GM12878 (cell line): ENCODE results near the gene SUSD1. TPM values are rescaled to one million over a fixed set of nuclear protein-coding genes. Genes with fewer than 3 reads are reported as not detected.

ENCODE experiments used
- BHLHE40 ChIP-seq, 2 experiments: fragments of 450-650 bp in 1 of 2; IDR thresholded peaks; 2 replicates each; pipeline ENCODE4 v1.6.1; 2011 to 2017; ENCODE audit warnings: low read depth in 2 of 2, borderline replicate concordance in 1 of 2, improper control_type of control experiment in 1 of 2, low read length in 1 of 2, mild to moderate bottlenecking in 1 of 2
- CBX3 ChIP-seq: fragments of 200-600 bp; sonication (generic); IDR thresholded peaks from 2 replicates; pipeline ENCODE4 v1.6.1; 2016; ENCODE audit warnings: low read depth, borderline replicate concordance
- EGR1 ChIP-seq, 2 experiments: IDR thresholded peaks; 1 replicate in 1 of 2; 2 replicates in 1 of 2; pipeline ENCODE4 v1.6.1; 2011 to 2012; ENCODE audit warnings: low read depth in 2 of 2, low read length in 2 of 2, borderline replicate concordance in 1 of 2, mild to moderate bottlenecking in 1 of 2, moderate library complexity in 1 of 2
- ESRRA ChIP-seq: IDR thresholded peaks from 2 replicates; pipeline ENCODE4 v1.6.1; 2012; ENCODE audit warnings: mild to moderate bottlenecking, low read length, improper control_type of control experiment
- KDM1A ChIP-seq: fragments of 200-600 bp; sonication (generic); IDR thresholded peaks from 2 replicates; pipeline ENCODE4 v1.6.1; 2016; ENCODE audit warnings: borderline replicate concordance
- MTA3 ChIP-seq: IDR thresholded peaks from 2 replicates; pipeline ENCODE4 v1.6.1; 2012; ENCODE audit warnings: low read length, inconsistent platforms, borderline replicate concordance
- MYB ChIP-seq: fragments of 150-350 bp; IDR thresholded peaks from 2 replicates; pipeline ENCODE4 v1.6.1; 2014; ENCODE audit warnings: mild to moderate bottlenecking, low read depth, low read length, borderline replicate concordance
- PAX5 ChIP-seq: IDR thresholded peaks from 2 replicates; pipeline ENCODE4 v1.6.1; 2011; ENCODE audit warnings: low read depth, low read length, borderline replicate concordance
- RCOR1 ChIP-seq: conservative IDR thresholded peaks from 2 replicates; pipeline ENCODE4 v1.6.1; 2012; ENCODE audit warnings: low read depth, low read length, improper control_type of control experiment
- SP1 ChIP-seq: IDR thresholded peaks from one replicate; pipeline ENCODE4 v1.6.1; 2011; ENCODE audit warnings: low read depth, low read length
- SREBF2 ChIP-seq: IDR thresholded peaks from 2 replicates; pipeline ENCODE4 v1.6.1; 2012; ENCODE audit warnings: mild to moderate bottlenecking, low read length
- SUPT20H ChIP-seq: IDR thresholded peaks from 2 replicates; pipeline ENCODE4 v1.6.1; 2011; ENCODE audit warnings: low read depth, mild to moderate bottlenecking, low read length, moderate library complexity, borderline replicate concordance; ENCODE audit not compliant: control insufficient read depth
- ZNF217 ChIP-seq: fragments of 450-650 bp; IDR thresholded peaks from 2 replicates; pipeline ENCODE4 v1.6.1; 2017; ENCODE audit warnings: antibody characterized with exemption, mild to moderate bottlenecking
- ZNF24 ChIP-seq: fragments of 450-650 bp; IDR thresholded peaks from 2 replicates; pipeline ENCODE4 v1.6.1; 2017; ENCODE audit warnings: antibody characterized with exemption, mild to moderate bottlenecking
- polyA plus RNA-seq, 11 experiments: library from polyadenylated mRNA; depleted of rRNA in 4 of 11; unstranded in 6 of 11; stranded (reverse) in 5 of 11; fragments of >200 nt; fragmentation: Nextera tagmentation in 4 of 11; fragmentation: Illumina TruSeq in 1 of 11; extraction: Ambion mirVana in 4 of 11; extraction: Trizol in 1 of 11; gene quantifications; 1 replicate in 1 of 11; 2 replicates in 10 of 11; pipeline versions ENCODE4 v1.2.1 to v1.2.3, GENCODE V29; 2011 to 2016; ENCODE audit warnings: inconsistent platforms in 2 of 11, missing spikeins in 2 of 11, low read depth in 1 of 11
- total RNA-seq, 4 experiments: library from RNA; depleted of rRNA in 3 of 4; stranded (reverse); fragments of >200 nt in 3 of 4; fragmentation: Illumina TruSeq in 1 of 4; extraction: Trizol in 1 of 4; gene quantifications; 2 replicates each; pipeline versions ENCODE4 v1.2.1 to v1.2.3, GENCODE V29; 2013 to 2021
- TF ChIP-seq, protein P1 (sequence below): fragments of 450-650 bp; IDR thresholded peaks from 2 replicates; pipeline ENCODE4 v1.6.1; 2016; ENCODE audit warnings: mild to moderate bottlenecking
- TF ChIP-seq, protein P2 (sequence below): IDR thresholded peaks from 2 replicates; pipeline ENCODE4 v1.6.1; 2011; ENCODE audit warnings: borderline replicate concordance, low read depth, mild to moderate bottlenecking, moderate library complexity, low read length; ENCODE audit not compliant: insufficient read depth, poor library complexity, severe bottlenecking
- TF ChIP-seq, protein P3 (sequence below): IDR thresholded peaks from 2 replicates; pipeline ENCODE4 v1.6.1; 2011; ENCODE audit warnings: mild to moderate bottlenecking, low read depth, low read length, moderate library complexity; ENCODE audit not compliant: insufficient replicate concordance
- TF ChIP-seq, protein P4 (sequence below): fragments of 150-350 bp; IDR thresholded peaks from 2 replicates; pipeline ENCODE4 v1.6.1; 2016; ENCODE audit warnings: low read depth, low read length
- TF ChIP-seq, protein P5 (sequence below): IDR thresholded peaks from 2 replicates; pipeline ENCODE4 v1.6.1; 2011; ENCODE audit warnings: low read depth, mild to moderate bottlenecking, low read length, moderate library complexity, borderline replicate concordance; ENCODE audit errors: extremely low read depth
- TF ChIP-seq, protein P6 (sequence below): fragments of 450-650 bp; IDR thresholded peaks from 2 replicates; pipeline ENCODE4 v1.6.1; 2016; ENCODE audit warnings: mild to moderate bottlenecking

SUSD1 gene
- total and polyA plus RNA-seq, 10 of the 15 experiments (the other 5 are each of a cell fraction or from before 2014, with no cell fraction given) = 6.7 to 20.8 (median 13.2) TPM

DNA sequence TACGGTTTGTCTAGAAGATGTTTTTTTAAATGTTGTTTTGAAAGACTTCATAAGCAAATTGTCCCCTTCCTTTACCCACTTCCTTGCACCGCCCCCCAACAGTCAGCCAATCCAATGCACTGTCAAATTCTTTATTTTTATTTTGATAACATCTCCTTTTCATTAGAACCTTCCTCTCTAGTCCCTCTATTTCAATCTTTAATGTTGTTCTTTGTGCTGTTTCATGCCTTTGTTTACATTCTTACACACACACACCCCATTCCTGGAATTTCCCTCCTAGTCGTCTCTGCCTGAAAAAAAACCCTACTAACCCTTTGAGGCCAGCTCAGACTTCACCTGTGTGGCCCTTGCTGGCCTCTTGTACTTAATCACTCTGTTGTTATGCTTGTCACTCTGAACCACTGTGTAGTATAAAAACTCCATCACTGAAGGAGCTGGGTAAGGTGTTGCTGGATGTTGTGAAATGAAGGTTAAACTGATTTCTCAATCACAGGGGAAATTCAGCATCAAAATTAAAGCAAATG is 145.1 kb downstream of the SUSD1 start (continued):
- TF ChIP-seq, protein P1, sequence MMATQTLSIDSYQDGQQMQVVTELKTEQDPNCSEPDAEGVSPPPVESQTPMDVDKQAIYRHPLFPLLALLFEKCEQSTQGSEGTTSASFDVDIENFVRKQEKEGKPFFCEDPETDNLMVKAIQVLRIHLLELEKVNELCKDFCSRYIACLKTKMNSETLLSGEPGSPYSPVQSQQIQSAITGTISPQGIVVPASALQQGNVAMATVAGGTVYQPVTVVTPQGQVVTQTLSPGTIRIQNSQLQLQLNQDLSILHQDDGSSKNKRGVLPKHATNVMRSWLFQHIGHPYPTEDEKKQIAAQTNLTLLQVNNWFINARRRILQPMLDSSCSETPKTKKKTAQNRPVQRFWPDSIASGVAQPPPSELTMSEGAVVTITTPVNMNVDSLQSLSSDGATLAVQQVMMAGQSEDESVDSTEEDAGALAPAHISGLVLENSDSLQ = peak; percentile 80
- TF ChIP-seq ZNF217 (no peak), ZNF24 (no peak), ESRRA (no peak), MTA3 (no peak), EGR1 (IDR thresholded peaks at IDR 0.05; ENCODE audit: borderline replicate concordance in 1 of 2, low read depth in 2 of 2, low read length in 2 of 2) (no peak), MYB (no peak), KDM1A (no peak), SP1 (no peak), BHLHE40 (IDR thresholded peaks at IDR 0.05; ENCODE audit: borderline replicate concordance in 1 of 2, low read depth in 2 of 2, low read length in 1 of 2) (no peak), PAX5 (no peak; the same call in 1 of the 2 replicates), RCOR1 (no peak), CBX3 (no peak), SUPT20H (no peak), SREBF2 (no peak)
- TF ChIP-seq, protein P2, sequence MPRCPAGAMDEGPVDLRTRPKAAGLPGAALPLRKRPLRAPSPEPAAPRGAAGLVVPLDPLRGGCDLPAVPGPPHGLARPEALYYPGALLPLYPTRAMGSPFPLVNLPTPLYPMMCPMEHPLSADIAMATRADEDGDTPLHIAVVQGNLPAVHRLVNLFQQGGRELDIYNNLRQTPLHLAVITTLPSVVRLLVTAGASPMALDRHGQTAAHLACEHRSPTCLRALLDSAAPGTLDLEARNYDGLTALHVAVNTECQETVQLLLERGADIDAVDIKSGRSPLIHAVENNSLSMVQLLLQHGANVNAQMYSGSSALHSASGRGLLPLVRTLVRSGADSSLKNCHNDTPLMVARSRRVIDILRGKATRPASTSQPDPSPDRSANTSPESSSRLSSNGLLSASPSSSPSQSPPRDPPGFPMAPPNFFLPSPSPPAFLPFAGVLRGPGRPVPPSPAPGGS = peak; percentile 37
- TF ChIP-seq, protein P3, sequence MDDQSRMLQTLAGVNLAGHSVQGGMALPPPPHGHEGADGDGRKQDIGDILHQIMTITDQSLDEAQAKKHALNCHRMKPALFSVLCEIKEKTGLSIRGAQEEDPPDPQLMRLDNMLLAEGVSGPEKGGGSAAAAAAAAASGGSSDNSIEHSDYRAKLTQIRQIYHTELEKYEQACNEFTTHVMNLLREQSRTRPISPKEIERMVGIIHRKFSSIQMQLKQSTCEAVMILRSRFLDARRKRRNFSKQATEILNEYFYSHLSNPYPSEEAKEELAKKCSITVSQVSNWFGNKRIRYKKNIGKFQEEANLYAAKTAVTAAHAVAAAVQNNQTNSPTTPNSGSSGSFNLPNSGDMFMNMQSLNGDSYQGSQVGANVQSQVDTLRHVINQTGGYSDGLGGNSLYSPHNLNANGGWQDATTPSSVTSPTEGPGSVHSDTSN = peak; percentile 60
- TF ChIP-seq, protein P4, sequence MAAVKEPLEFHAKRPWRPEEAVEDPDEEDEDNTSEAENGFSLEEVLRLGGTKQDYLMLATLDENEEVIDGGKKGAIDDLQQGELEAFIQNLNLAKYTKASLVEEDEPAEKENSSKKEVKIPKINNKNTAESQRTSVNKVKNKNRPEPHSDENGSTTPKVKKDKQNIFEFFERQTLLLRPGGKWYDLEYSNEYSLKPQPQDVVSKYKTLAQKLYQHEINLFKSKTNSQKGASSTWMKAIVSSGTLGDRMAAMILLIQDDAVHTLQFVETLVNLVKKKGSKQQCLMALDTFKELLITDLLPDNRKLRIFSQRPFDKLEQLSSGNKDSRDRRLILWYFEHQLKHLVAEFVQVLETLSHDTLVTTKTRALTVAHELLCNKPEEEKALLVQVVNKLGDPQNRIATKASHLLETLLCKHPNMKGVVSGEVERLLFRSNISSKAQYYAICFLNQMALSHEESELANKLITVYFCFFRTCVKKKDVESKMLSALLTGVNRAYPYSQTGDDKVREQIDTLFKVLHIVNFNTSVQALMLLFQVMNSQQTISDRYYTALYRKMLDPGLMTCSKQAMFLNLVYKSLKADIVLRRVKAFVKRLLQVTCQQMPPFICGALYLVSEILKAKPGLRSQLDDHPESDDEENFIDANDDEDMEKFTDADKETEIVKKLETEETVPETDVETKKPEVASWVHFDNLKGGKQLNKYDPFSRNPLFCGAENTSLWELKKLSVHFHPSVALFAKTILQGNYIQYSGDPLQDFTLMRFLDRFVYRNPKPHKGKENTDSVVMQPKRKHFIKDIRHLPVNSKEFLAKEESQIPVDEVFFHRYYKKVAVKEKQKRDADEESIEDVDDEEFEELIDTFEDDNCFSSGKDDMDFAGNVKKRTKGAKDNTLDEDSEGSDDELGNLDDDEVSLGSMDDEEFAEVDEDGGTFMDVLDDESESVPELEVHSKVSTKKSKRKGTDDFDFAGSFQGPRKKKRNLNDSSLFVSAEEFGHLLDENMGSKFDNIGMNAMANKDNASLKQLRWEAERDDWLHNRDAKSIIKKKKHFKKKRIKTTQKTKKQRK = no peak
- TF ChIP-seq, protein P5, sequence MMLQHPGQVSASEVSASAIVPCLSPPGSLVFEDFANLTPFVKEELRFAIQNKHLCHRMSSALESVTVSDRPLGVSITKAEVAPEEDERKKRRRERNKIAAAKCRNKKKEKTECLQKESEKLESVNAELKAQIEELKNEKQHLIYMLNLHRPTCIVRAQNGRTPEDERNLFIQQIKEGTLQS = no peak
- TF ChIP-seq, protein P6, sequence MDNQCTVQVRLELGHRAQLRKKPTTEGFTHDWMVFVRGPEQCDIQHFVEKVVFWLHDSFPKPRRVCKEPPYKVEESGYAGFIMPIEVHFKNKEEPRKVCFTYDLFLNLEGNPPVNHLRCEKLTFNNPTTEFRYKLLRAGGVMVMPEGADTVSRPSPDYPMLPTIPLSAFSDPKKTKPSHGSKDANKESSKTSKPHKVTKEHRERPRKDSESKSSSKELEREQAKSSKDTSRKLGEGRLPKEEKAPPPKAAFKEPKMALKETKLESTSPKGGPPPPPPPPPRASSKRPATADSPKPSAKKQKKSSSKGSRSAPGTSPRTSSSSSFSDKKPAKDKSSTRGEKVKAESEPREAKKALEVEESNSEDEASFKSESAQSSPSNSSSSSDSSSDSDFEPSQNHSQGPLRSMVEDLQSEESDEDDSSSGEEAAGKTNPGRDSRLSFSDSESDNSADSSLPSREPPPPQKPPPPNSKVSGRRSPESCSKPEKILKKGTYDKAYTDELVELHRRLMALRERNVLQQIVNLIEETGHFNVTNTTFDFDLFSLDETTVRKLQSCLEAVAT = 0 out of 2 replicates have a peak, but pooled peaks have one; percentile 61
